GM19035 (cell line): ENCODE measurements around the gene TMEM129.
A peak's percentile ranks its signal among the peaks of the same experiment; 100 is the strongest.
"Not testable (repeated sequence)": the region's sequence is repeated elsewhere in the genome, so short reads cannot be mapped to it uniquely, and the experiment has no call there.

Experiments
- ATAC-seq: cut with Tn5 transposase; IDR thresholded peaks from one replicate; pipeline ENCODE4 v1.9.1; 2021; ENCODE audit not compliant: unreplicated experiment

TMEM129 gene

GRCh38 chr4:1701671-1702070 lies 19.5 kb downstream of the TMEM129 start:
- not testable (repeated sequence) for ATAC-seq

- no peak for ATAC-seq
Observed at GRCh38 chr4:1695913-1696312, 25.2 kb downstream of the TMEM129 start.

GRCh38 chr4:1693131-1693896 lies 27.8 kb downstream of the TMEM129 start:
- ATAC-seq = no peak

- ATAC-seq = no peak
Observed at GRCh38 chr4:1691737-1692373, 29.3 kb downstream of the TMEM129 start.

GRCh38 chr4:1690698-1691097 lies 30.4 kb downstream of the TMEM129 start:
- no peak for ATAC-seq

GRCh38 chr4:1686440-1687036 lies 34.6 kb downstream of the TMEM129 start:
- no peak for ATAC-seq

- ATAC-seq = no peak
Observed at GRCh38 chr4:1685235-1686150, 35.6 kb downstream of the TMEM129 start.

GRCh38 chr4:1684506-1685234 lies 36.5 kb downstream of the TMEM129 start:
- peak; percentile 30 for ATAC-seq

- ATAC-seq = peak; percentile 88
Observed at GRCh38 chr4:1683736-1684505, 37.2 kb downstream of the TMEM129 start, which contains the start of gene FAM53A. Gene FAM53A, minus strand, starts transcription at chr4:1684313. Its CDS starts 15,572 bp downstream, at chr4:1668741.

GRCh38 chr4:1683261-1683735 lies 37.8 kb downstream of the TMEM129 start:
- ATAC-seq = no peak

GRCh38 chr4:1682860-1683259 lies 38.3 kb downstream of the TMEM129 start:
- ATAC-seq = no peak

GRCh38 chr4:1678244-1678643 lies 42.9 kb downstream of the TMEM129 start:
- no peak for ATAC-seq

GRCh38 chr4:1676605-1677525 lies 44.3 kb downstream of the TMEM129 start:
- ATAC-seq = no peak

- no peak for ATAC-seq
Observed at GRCh38 chr4:1675802-1676137, 45.4 kb downstream of the TMEM129 start.

GRCh38 chr4:1675136-1675801 lies 45.9 kb downstream of the TMEM129 start:
- no peak for ATAC-seq

GRCh38 chr4:1674682-1675081 lies 46.4 kb downstream of the TMEM129 start:
- ATAC-seq = no peak

GRCh38 chr4:1673671-1674070 lies 47.5 kb downstream of the TMEM129 start:
- ATAC-seq = no peak

- ATAC-seq = not testable (repeated sequence)
Observed at GRCh38 chr4:1671011-1671410, 50.1 kb downstream of the TMEM129 start.
